HUDEP-2 (cell line): ENCODE results near the gene HSH2D.
A peak's percentile ranks its signal among the peaks of the same experiment; 100 is the strongest.
"Not testable (repeated sequence)": the region's sequence is repeated elsewhere in the genome, so short reads cannot be mapped to it uniquely, and the experiment has no call there.

ENCODE experiments used
- DNase-seq, 76 experiments: peaks; one replicate each; lab custom pipeline; 2025; ENCODE audit not compliant: unreplicated experiment in 76 of 76; lab: John Stamatoyannopoulos, UW

Gene HSH2D

DNA sequence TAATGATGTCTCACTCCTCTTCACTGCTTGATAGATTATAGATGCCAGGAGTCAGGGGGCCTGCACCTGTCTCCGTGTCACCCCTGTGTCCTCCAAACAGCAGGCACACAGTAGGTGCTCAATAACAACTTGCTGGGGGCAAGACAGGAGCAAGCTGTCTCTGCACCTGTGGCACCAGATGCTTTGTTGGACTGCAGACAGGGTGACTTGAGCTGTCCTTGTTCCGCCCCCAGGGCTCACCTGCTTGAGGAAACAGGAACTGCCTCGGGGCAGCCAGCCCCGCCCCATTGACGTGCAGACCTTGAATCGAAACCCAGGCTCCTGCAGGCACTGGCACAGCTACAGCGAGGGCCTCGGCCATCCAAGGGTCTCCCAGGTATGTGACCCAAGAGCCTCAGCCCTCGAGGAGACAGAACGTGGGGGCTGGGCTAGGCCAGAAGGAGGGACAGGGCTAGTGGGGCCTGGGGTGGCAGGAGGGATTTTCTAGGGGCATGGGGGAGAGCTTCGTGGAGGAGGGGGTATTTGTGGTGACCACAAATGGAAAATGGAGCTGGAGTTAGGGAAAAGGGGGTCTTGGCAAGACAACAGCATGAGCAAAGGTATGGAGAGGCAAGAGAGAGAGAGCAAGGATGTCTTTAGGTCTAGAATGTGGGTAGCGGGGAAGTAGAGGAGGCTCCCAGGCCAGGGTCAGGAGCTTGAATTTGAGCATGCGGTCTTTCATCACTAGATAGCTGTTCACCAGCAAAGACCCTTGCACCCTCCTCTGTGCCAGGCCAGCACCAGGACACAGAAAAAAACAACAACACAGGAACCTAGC lies at the start of gene HSH2D:
Gene HSH2D, plus strand, starts transcription at position 287 of the 817 bp plus-strand sequence. CDS start 5,066 bp downstream, outside the sequence.
- DNase-seq: peak in 1 of 76 experiments; percentile 8

DNA sequence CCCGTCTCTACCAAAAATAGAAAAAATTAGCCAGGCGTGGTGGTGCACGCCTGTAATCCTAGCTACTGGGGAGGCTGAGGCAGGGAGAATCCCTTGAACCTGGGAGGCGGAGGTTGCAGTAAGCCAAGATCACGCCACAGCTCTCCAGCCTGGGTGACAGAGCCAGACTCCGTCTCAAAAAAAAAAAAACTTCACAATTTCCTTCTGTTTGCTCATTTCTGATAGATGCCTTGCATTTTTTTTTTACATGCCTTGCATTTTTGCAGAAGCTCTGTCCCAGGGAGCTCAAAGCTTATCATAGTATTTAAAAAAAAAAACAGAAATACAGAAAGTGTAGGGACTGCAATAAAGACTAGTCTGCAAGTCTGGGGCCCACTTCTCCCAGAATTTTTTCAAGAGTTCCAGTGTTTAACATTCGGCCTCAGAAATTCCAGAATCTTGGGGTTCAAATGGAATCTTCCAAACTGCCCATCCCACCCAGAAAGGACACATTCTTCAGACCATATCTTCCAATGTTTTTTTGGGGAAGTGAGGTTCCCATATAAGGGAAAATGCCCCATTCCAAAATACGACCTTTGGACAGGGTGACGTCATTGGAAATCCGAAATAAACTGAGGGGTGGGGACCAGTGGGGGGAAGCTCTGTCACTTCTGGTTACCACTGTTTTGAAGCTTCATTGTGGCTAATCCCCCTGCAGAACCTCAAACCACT lies 49.0 kb upstream of the HSH2D start:
- no peak for DNase-seq

DNA sequence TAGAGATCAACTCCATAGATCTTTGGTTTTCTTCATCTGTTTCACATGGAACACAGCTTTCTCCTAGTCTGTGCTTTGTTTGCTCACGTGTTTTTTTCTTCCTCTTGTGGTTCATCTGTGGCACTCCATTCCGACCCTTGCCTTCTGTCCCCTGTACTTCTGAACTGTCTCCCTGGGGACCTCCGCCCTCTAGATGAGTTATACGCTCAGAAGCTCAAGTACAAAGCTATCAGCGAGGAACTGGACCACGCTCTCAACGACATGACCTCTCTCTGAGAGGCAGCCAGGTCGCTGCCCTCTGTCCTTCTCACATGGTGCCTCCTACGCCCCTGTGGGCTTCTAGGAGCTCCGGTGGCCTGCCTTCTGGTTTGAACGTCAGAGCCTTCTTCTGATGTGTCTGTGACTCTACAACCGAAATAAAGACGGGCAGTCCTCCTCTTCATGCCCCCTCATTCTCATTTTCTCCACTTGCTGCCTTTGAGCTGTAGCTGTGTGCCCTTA lies 48.4 kb upstream of the HSH2D start:
- DNase-seq: no peak

- DNase-seq: no peak
These were observed 47.1 kb upstream of the HSH2D start for GRCh38 chr19:16096280-16096855.

- no peak for DNase-seq
These were observed 45.1 kb upstream of the HSH2D start for GRCh38 chr19:16098416-16098768.

- no peak for DNase-seq
These were observed 44.7 kb upstream of the HSH2D start for GRCh38 chr19:16098821-16099220.

DNA sequence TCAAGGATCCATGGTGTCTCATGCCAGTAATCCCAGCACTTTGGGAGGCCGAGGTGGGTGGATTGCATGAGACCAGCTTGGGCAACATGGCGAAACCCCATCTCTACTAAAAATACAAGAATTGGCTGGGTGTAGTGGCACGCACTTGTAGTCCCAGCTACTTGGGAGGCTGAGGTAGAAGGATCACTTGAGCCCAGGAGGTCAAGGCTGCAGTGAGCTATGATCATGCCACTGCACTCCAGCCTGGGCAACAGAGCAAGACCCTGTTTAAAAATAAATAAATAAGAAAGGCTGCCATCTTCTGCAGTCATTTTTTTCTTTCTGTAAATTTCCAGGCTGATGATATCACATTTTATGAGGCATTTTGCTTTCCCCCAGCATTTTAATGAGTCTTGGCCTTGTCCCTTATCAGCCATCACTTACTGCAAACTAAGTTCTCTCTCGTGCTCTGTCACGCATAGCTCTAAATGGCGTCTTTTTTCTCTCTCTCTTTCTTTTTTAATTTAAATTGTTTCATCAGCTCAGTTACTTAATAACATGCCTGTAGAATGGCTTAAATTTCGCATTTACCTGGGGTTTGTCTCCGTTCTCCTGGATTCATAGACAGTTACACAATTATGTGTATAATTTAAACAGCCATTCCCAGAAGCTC lies 44.0 kb upstream of the HSH2D start:
- not testable (repeated sequence) for DNase-seq

DNA sequence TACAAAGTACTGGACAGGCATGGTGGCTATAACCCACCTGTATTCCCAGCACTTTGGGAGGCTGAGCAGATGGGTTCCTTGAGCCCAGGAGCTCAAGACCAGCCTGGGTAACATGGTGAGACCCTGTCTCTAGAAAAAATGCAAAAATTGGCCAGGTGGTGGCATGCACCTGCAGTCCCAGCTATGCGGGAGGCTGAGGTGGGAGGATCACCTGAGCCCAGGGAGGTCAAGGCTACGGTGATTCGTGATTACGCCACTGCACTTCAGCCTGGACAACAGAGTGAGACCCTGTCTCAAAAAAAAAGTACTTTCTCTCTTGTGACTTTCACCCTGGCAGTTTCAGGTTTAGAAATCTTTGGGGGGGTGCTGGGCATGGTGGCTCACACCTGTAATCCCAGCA lies 43.0 kb upstream of the HSH2D start:
- no peak for DNase-seq

DNA sequence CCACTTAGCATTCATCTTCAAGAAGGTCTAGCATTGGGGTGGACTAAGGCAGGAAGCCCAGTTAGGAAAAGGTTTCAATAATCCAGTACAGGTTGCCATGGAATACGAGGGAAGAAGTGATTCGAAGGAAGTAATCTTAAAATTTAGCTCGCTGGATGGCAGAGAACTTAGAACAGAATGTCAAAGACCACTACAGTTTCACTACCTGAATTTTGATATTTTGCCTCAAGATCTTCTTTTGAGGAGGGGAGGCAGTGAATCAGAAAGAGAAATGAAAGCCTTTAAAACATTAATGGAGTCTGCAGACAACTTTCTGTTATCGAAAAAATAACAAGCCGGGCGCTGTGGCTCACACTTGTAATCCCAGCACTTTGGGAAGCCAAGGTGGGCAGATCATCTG lies 38.8 kb upstream of the HSH2D start:
- DNase-seq: no peak

GRCh38 chr19:16106121-16106520 lies 37.4 kb upstream of the HSH2D start:
- DNase-seq: peak in 18 of 76 experiments; percentile 8 to 46 (median 23)

- DNase-seq: peak; percentile 76 to 100 (median 100)
These were observed 32.2 kb upstream of the HSH2D start, which contains the start of gene RAB8A for GRCh38 chr19:16111160-16111908. Gene RAB8A (plus strand): TSS chr19:16111889. CDS start chr19:16111902, 13 bp downstream.

GRCh38 chr19:16111909-16112752 lies 31.4 kb upstream of the HSH2D start:
- peak in 3 of 76 experiments; percentile 17 to 42 (median 27) for DNase-seq

DNA sequence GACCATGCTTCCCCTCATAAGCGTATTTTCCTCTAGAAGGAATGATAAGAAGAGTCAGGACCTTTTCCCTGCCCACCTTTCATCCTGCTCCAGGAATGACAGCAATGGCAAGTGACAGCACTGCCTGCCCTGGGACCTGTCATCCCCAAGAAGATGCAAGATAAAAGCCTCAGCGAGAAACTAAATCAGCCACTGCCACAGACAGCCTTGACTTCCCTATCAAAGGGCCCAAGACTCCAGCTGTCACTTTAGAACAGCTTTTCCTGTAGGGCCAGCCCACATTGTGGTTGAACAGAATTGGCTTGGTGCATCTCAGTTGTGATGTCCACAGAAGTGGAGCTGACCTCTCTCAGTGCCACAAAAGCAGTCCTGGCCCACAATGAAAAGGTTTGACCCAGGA lies 30.7 kb upstream of the HSH2D start:
- DNase-seq: peak in 70 of 76 experiments; percentile 16 to 80 (median 54)

DNA sequence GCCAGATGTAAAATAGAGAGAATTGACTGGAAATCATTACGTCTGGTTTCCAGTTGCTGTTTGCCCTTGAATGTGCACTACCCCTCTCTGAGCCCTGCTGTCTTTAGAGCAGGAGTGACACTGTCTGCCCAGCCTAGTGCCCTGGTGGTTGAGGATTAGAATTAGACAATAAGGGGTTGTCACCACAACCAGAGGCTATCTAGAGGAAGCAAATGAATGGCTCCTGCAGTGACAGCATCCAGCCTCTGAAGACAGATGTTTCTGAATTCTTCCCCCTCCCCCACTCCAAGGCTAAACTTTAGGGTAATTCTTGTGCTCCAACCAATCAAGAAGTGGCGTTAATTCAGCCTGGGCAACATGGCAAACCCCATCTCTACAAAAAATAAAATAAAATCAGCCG lies 29.8 kb upstream of the HSH2D start:
- DNase-seq: peak in 18 of 76 experiments; percentile 6 to 52 (median 25)

GRCh38 chr19:16115301-16116039 lies 28.0 kb upstream of the HSH2D start:
- no peak for DNase-seq

GRCh38 chr19:16116067-16116466 lies 27.4 kb upstream of the HSH2D start:
- DNase-seq: no peak

DNA sequence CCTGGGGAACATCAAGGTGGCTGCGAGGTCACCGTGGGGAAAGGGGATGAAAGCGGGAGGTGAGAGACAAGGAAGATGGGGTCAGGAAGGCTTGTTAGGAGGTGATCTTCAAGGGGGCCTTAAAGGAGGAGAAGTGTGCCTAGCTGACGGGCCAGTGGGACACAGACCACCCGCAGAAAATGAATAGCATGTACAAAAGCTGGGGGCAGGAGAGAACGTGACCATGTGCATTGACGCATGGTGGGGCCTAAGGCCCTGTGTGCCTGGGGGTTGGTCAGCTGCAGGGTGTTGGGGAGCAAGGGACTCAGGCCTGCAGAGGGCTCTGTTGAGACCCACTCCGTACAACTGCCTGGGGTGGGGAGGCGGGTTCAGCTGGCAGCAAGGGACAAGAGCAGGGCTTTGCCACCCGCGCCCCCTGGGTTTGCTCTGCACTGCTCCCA lies 25.9 kb upstream of the HSH2D start:
- no peak for DNase-seq

DNA sequence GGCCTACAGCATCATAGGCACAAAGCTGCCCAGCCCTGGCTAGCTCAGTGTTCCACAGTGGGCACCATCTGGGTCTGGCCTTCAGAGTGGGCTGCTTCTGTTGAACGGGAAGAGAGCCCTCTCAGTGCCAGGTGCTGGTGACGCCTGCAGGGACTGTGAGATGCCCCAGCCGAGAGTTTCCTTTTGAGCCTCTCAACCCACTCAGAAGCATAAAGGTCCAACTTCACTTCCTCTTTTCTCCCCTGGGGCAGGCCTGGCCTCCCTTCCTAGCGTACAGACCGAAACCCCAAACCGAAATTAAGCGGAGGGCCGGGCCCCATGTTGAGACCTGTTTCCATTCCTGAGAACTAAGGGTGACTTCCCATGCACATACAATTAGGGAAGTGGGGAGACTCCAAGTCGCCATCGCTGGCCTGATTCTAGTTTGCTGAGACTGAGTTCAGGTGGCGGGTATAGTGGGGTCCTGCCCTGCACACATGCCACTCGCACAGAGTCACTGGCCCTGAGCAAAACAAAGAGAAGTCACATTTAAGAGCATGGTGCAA lies 24.9 kb upstream of the HSH2D start:
- DNase-seq: no peak
